HEK293 (cell line): ENCODE results near the gene MAP1A.

Experiments used
- GLI2 ChIP-seq: fragments of 450-650 bp; formaldehyde crosslinking; IDR thresholded peaks from 2 replicates; pipeline ENCODE4; 2017; ENCODE audit warnings: missing biosample characterization, missing genetic modification characterization, low read depth, borderline replicate concordance
- HOXC10 ChIP-seq: sonication (generic); formaldehyde crosslinking; IDR thresholded peaks from 2 replicates; pipeline ENCODE4 v1.8.1; 2023; ENCODE audit warnings: mild to moderate bottlenecking, missing genetic modification reagents
- MYNN ChIP-seq: fragments of 450-650 bp; formaldehyde crosslinking; IDR thresholded peaks from 2 replicates; pipeline ENCODE4 v1.5.1; 2016; ENCODE audit warnings: missing biosample characterization, missing genetic modification characterization, borderline replicate concordance
- SCRT1 ChIP-seq: fragments of 450-650 bp; formaldehyde crosslinking; IDR thresholded peaks from 2 replicates; pipeline ENCODE4 v1.5.1; 2016; ENCODE audit warnings: missing biosample characterization, missing genetic modification characterization, borderline replicate concordance
- YY1 ChIP-seq: fragments of 450-650 bp; formaldehyde crosslinking; IDR thresholded peaks from 2 replicates; pipeline ENCODE4 v1.5.1; 2018; ENCODE audit warnings: missing biosample characterization, missing genetic modification characterization
- ZBTB20 ChIP-seq: fragments of 450-650 bp; formaldehyde crosslinking; IDR thresholded peaks from 2 replicates; pipeline ENCODE4 v1.5.1; 2016; ENCODE audit warnings: missing biosample characterization, missing genetic modification characterization
- ZFHX2 ChIP-seq: fragments of 450-650 bp; formaldehyde crosslinking; conservative IDR thresholded peaks from 2 replicates; pipeline ENCODE4 v1.5.1; 2016; ENCODE audit warnings: missing biosample characterization, missing genetic modification characterization
- ZFP37 ChIP-seq: fragments of 450-650 bp; formaldehyde crosslinking; IDR thresholded peaks from 2 replicates; pipeline ENCODE4 v1.5.1; 2016; ENCODE audit warnings: missing biosample characterization, missing genetic modification characterization
- ZIC2 ChIP-seq: fragments of 450-650 bp; formaldehyde crosslinking; IDR thresholded peaks from 2 replicates; pipeline ENCODE4 v1.5.1; 2016; ENCODE audit warnings: missing biosample characterization, missing genetic modification characterization
- ZNF157 ChIP-seq: fragments of 450-650 bp; formaldehyde crosslinking; IDR thresholded peaks from 2 replicates; pipeline ENCODE4 v1.5.1; 2016; ENCODE audit warnings: missing biosample characterization, missing genetic modification characterization
- ZNF221 ChIP-seq: fragments of 450-650 bp; formaldehyde crosslinking; IDR thresholded peaks from 2 replicates; pipeline ENCODE4 v1.5.1; 2017; ENCODE audit warnings: missing biosample characterization, missing genetic modification characterization, borderline replicate concordance
- ZNF280D ChIP-seq: fragments of 450-650 bp; formaldehyde crosslinking; IDR thresholded peaks from 2 replicates; pipeline ENCODE4 v1.5.1; 2016; ENCODE audit warnings: missing biosample characterization, missing genetic modification characterization
- ZNF354C ChIP-seq: fragments of 450-650 bp; formaldehyde crosslinking; IDR thresholded peaks from 2 replicates; pipeline ENCODE4 v1.5.1; 2016; ENCODE audit warnings: missing biosample characterization, missing genetic modification characterization, low read depth, borderline replicate concordance
- ZNF404 ChIP-seq: fragments of 450-650 bp; formaldehyde crosslinking; IDR thresholded peaks from 2 replicates; pipeline ENCODE4 v1.5.1; 2017; ENCODE audit warnings: missing biosample characterization, missing genetic modification characterization
- ZNF544 ChIP-seq: fragments of 450-650 bp; formaldehyde crosslinking; IDR thresholded peaks from 2 replicates; pipeline ENCODE4 v1.5.0; 2017; ENCODE audit warnings: missing biosample characterization, missing genetic modification characterization
- ZNF548 ChIP-seq: fragments of 450-650 bp; formaldehyde crosslinking; IDR thresholded peaks from 2 replicates; pipeline ENCODE4 v1.5.1; 2016; ENCODE audit warnings: missing biosample characterization, missing genetic modification characterization
- ZNF645 ChIP-seq: fragments of 450-650 bp; formaldehyde crosslinking; IDR thresholded peaks from 2 replicates; pipeline ENCODE4; 2016; ENCODE audit warnings: missing biosample characterization, missing genetic modification characterization
- ZNF704 ChIP-seq: fragments of 450-650 bp; formaldehyde crosslinking; IDR thresholded peaks from 2 replicates; pipeline ENCODE4 v1.5.1; 2016; ENCODE audit warnings: missing biosample characterization, missing genetic modification characterization
- ZNF76 ChIP-seq: fragments of 450-650 bp; formaldehyde crosslinking; IDR thresholded peaks from 2 replicates; pipeline ENCODE4; 2016; ENCODE audit warnings: low read depth, missing biosample characterization, missing genetic modification characterization, borderline replicate concordance
- ZNF791 ChIP-seq: fragments of 450-650 bp; formaldehyde crosslinking; IDR thresholded peaks from 2 replicates; pipeline ENCODE4 v1.5.1; 2016; ENCODE audit warnings: missing biosample characterization, missing genetic modification characterization
- ZNF843 ChIP-seq: fragments of 450-650 bp; formaldehyde crosslinking; IDR thresholded peaks from 2 replicates; pipeline ENCODE4 v1.5.1; 2016; ENCODE audit warnings: missing biosample characterization, missing genetic modification characterization
- TF ChIP-seq, protein P1 (sequence below): fragments of 450-650 bp; formaldehyde crosslinking; IDR thresholded peaks from 2 replicates; pipeline ENCODE4 v1.5.1; 2016; ENCODE audit warnings: missing biosample characterization, missing genetic modification characterization
- TF ChIP-seq, protein P2 (sequence below): fragments of 450-650 bp; formaldehyde crosslinking; IDR thresholded peaks from 2 replicates; pipeline ENCODE4 v1.5.1; 2016; ENCODE audit warnings: missing biosample characterization, missing genetic modification characterization
- TF ChIP-seq, protein P3 (sequence below): IDR thresholded peaks from 2 replicates; pipeline ENCODE4 v1.6.1; 2011; ENCODE audit warnings: mild to moderate bottlenecking, low read depth, low read length, borderline replicate concordance
- TF ChIP-seq, protein P4 (sequence below): fragments of 450-650 bp; formaldehyde crosslinking; IDR thresholded peaks from 2 replicates; pipeline ENCODE4 v1.5.1; 2017; ENCODE audit warnings: missing biosample characterization, mild to moderate bottlenecking, missing genetic modification characterization, moderate library complexity

Gene MAP1A

DNA sequence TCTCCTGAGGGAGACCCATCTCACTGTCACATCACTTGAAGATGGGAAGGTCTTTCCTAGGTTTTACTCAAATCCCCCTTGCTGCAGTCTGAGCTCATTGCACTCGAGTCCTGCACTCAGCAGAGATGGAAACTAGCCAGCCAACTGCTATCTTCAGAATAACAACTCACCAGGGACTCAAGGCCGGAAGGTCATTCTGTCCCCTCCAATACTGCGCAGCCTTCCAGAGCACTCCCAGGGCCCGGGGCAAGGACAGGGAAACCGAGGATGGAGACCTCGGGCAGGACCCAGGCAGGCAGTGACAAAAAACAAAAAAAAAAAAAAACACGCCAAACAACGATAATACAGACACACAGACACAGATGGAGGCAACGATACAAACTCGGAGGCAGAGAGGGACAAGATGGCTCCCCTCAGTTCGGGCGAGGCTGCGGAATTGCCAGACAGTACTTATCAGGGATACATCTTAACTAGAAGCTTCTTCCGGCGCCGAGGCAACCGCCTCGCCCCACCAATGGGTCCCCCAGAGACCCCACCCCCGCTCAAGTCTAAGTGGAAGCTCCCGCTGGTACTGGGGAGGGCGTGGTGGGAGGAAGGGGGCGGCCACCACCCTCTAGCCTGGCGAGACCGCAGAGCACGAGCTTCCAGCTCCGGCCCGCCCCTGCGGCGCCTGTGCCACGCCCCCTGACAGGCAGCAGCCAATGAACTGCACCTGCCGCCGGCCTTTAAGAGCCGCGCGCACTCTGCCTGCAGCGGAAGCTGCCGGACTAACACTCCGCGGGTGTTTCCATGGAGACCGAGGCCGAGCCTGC lies 7.0 kb upstream of the MAP1A start (continued):
- no peak for TF ChIP-seq ZNF404 (tag by site-specific recombination)
- no peak for TF ChIP-seq ZNF76
- TF ChIP-seq ZNF280D: 0 out of 2 replicates have a peak, but pooled peaks have one; percentile 13
- TF ChIP-seq ZNF221 (tag by site-specific recombination): no peak
- no peak for TF ChIP-seq ZNF645
- no peak for TF ChIP-seq ZNF544 (tag by site-specific recombination)
- peak; percentile 36; the same call in 1 of the 2 replicates for TF ChIP-seq ZNF843 (tag by site-specific recombination)
- TF ChIP-seq, protein P1, sequence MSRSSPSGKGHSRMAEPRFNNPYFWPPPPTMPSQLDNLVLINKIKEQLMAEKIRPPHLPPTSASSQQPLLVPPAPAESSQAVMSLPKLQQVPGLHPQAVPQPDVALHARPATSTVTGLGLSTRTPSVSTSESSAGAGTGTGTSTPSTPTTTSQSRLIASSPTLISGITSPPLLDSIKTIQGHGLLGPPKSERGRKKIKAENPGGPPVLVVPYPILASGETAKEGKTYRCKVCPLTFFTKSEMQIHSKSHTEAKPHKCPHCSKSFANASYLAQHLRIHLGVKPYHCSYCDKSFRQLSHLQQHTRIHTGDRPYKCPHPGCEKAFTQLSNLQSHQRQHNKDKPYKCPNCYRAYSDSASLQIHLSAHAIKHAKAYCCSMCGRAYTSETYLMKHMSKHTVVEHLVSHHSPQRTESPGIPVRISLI (tag by site-specific recombination): no peak; the same call in 1 of the 2 replicates
- 0 out of 2 replicates have a peak, but pooled peaks have one; percentile 29 for TF ChIP-seq ZFP37
- TF ChIP-seq ZNF354C (tag by site-specific recombination): no peak
- TF ChIP-seq GLI2 (tag by site-specific recombination): no peak
- no peak for TF ChIP-seq ZNF157 (tag by site-specific recombination)
- TF ChIP-seq, protein P2, sequence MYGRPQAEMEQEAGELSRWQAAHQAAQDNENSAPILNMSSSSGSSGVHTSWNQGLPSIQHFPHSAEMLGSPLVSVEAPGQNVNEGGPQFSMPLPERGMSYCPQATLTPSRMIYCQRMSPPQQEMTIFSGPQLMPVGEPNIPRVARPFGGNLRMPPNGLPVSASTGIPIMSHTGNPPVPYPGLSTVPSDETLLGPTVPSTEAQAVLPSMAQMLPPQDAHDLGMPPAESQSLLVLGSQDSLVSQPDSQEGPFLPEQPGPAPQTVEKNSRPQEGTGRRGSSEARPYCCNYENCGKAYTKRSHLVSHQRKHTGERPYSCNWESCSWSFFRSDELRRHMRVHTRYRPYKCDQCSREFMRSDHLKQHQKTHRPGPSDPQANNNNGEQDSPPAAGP: 0 out of 2 replicates have a peak, but pooled peaks have one; percentile 14
- TF ChIP-seq, protein P3, sequence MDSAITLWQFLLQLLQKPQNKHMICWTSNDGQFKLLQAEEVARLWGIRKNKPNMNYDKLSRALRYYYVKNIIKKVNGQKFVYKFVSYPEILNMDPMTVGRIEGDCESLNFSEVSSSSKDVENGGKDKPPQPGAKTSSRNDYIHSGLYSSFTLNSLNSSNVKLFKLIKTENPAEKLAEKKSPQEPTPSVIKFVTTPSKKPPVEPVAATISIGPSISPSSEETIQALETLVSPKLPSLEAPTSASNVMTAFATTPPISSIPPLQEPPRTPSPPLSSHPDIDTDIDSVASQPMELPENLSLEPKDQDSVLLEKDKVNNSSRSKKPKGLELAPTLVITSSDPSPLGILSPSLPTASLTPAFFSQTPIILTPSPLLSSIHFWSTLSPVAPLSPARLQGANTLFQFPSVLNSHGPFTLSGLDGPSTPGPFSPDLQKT: no peak
- TF ChIP-seq MYNN: 0 out of 2 replicates have a peak, but pooled peaks have one; percentile 97
- TF ChIP-seq HOXC10 (CRISPR knock-in tag): no peak
- TF ChIP-seq YY1 (tag by site-specific recombination): peak; percentile 70; the same call in 1 of the 2 replicates
- no peak for TF ChIP-seq ZNF548 (tag by site-specific recombination)
- no peak for TF ChIP-seq SCRT1 (tag by site-specific recombination)
- TF ChIP-seq ZFHX2 (tag by site-specific recombination): peak; percentile 83
- TF ChIP-seq ZNF791: no peak
- TF ChIP-seq ZNF704 (tag by site-specific recombination): no peak
- no peak for TF ChIP-seq ZIC2 (tag by site-specific recombination)
- TF ChIP-seq ZBTB20 (tag by site-specific recombination): peak; percentile 50; the same call in 1 of the 2 replicates
- TF ChIP-seq, protein P4, sequence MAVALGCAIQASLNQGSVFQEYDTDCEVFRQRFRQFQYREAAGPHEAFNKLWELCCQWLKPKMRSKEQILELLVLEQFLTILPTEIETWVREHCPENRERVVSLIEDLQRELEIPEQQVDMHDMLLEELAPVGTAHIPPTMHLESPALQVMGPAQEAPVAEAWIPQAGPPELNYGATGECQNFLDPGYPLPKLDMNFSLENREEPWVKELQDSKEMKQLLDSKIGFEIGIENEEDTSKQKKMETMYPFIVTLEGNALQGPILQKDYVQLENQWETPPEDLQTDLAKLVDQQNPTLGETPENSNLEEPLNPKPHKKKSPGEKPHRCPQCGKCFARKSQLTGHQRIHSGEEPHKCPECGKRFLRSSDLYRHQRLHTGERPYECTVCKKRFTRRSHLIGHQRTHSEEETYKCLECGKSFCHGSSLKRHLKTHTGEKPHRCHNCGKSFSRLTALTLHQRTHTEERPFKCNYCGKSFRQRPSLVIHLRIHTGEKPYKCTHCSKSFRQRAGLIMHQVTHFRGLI (tag by site-specific recombination): no peak
- TF ChIP-seq, all 188 proteins: peak for 44
